ENCODE results near the gene STOX1. TPM values are rescaled to one million over a fixed set of nuclear protein-coding genes. Genes with fewer than 3 reads are reported as not detected.
"Not testable (repeated sequence)": the region's sequence is repeated elsewhere in the genome, so short reads cannot be mapped to it uniquely, and the experiment has no call there.

STOX1 gene
- total RNA-seq, 2 donors from 2014 or later, result 0.19 to 0.50 TPM

- no peaks in the 10 kb centered on the region for H3K27me3 Mint-ChIP-seq
- no peaks in the 10 kb centered on the region for H3K36me3 Mint-ChIP-seq
- H3K27ac Mint-ChIP-seq, result no peak overlapping the region
- DNase-seq (ENCODE audit: low spot score) (no peak), ATAC-seq (no peak)
- no peak overlapping the region for H3K4me3 Mint-ChIP-seq
- H3K4me1 Mint-ChIP-seq (ENCODE audit: low read depth in 2 of 2), result no peaks in the 10 kb centered on the region
- H3K9me3 Mint-ChIP-seq, result no peaks in the 10 kb centered on the region
Observed at GRCh38 chr10:68878496-68878895, 51.2 kb downstream of the STOX1 start.

- Mint-ChIP-seq H3K4me1 (ENCODE audit: low read depth in 2 of 2) (no peaks in the 10 kb centered on the region), H3K36me3 (no peaks in the 10 kb centered on the region), H3K27ac (no peak overlapping the region), H3K9me3 (no peaks in the 10 kb centered on the region), H3K4me3 (no peak overlapping the region), H3K27me3 (no peaks in the 10 kb centered on the region)
- no peak for ATAC-seq
- DNase-seq (ENCODE audit: low spot score), result no peak
Observed at GRCh38 chr10:68879628-68880027, 52.3 kb downstream of the STOX1 start.

GRCh38 chr10:68880181-68880580, 52.9 kb downstream of the STOX1 start:
- no peak for ATAC-seq
- no peak for DNase-seq (ENCODE audit: low spot score)
- Mint-ChIP-seq H3K27me3 (no peaks in the 10 kb centered on the region), H3K4me3 (no peak overlapping the region), H3K9me3 (no peaks in the 10 kb centered on the region), H3K4me1 (ENCODE audit: low read depth in 2 of 2) (no peaks in the 10 kb centered on the region), H3K27ac (no peak overlapping the region), H3K36me3 (no peaks in the 10 kb centered on the region)

- ATAC-seq, result no peak
- Mint-ChIP-seq H3K9me3 (no peaks in the 10 kb centered on the region), H3K4me3 (no peak overlapping the region), H3K4me1 (ENCODE audit: low read depth in 2 of 2) (peaks cover 6 to 9% of the 10 kb centered on the region in 2 donors), H3K27me3 (peaks cover 0 to 2% of the 10 kb centered on the region in 2 donors), H3K27ac (no peak overlapping the region), H3K36me3 (peaks cover 4% of the 10 kb centered on the region)
- no peak for DNase-seq (ENCODE audit: low spot score)
Observed at GRCh38 chr10:68895041-68895440, 67.7 kb downstream of the STOX1 start.

GRCh38 chr10:68897336-68897741, 70.0 kb downstream of the STOX1 start:
- H3K9me3 Mint-ChIP-seq, result no peaks in the 10 kb centered on the region
- H3K27ac Mint-ChIP-seq, result no peak overlapping the region
- no peak overlapping the region for H3K4me3 Mint-ChIP-seq
- H3K36me3 Mint-ChIP-seq, result peaks cover 9% of the 10 kb centered on the region
- ATAC-seq, result no peak
- H3K4me1 Mint-ChIP-seq (ENCODE audit: low read depth in 2 of 2), result peaks cover 18 to 25% of the 10 kb centered on the region in 2 donors
- no peak for DNase-seq (ENCODE audit: low spot score)
- peaks cover 0 to 2% of the 10 kb centered on the region in 2 donors for H3K27me3 Mint-ChIP-seq

- peaks cover 12% of the 10 kb centered on the region for H3K36me3 Mint-ChIP-seq
- H3K4me1 Mint-ChIP-seq (ENCODE audit: low read depth in 2 of 2), result peaks cover 28 to 36% of the 10 kb centered on the region in 2 donors
- H3K27ac Mint-ChIP-seq, result peak overlapping the region; percentile 98 to 100
- DNase-seq (ENCODE audit: low spot score), result no peak
- H3K9me3 Mint-ChIP-seq, result no peaks in the 10 kb centered on the region
- ATAC-seq, result no peak
- H3K27me3 Mint-ChIP-seq, result peaks cover 0 to 2% of the 10 kb centered on the region in 2 donors
- H3K4me3 Mint-ChIP-seq, result peak overlapping the region; percentile 21
Observed at GRCh38 chr10:68899186-68899745, 71.9 kb downstream of the STOX1 start.

GRCh38 chr10:68900427-68901104, 73.2 kb downstream of the STOX1 start:
- H3K27ac Mint-ChIP-seq, result peak overlapping the region; percentile 98 to 100
- peak overlapping the region; percentile 99 for H3K4me3 Mint-ChIP-seq
- no peaks in the 10 kb centered on the region for H3K9me3 Mint-ChIP-seq
- DNase-seq (ENCODE audit: low spot score) (no peak), ATAC-seq (peak in 1 of 2 donors; percentile 71)
- peaks cover 30 to 40% of the 10 kb centered on the region in 2 donors for H3K4me1 Mint-ChIP-seq (ENCODE audit: low read depth in 2 of 2)
- H3K36me3 Mint-ChIP-seq, result peaks cover 15% of the 10 kb centered on the region
- H3K27me3 Mint-ChIP-seq, result peaks cover 0 to 2% of the 10 kb centered on the region in 2 donors

- Mint-ChIP-seq H3K4me3 (peak within 1 kb of the TSS; percentile 99), H3K36me3 (peaks cover 18% of the 10 kb centered on the region), H3K27me3 (peaks cover 0 to 2% of the 10 kb centered on the region in 2 donors), H3K4me1 (ENCODE audit: low read depth in 2 of 2) (peaks cover 32 to 45% of the 10 kb centered on the region in 2 donors), H3K9me3 (no peaks in the 10 kb centered on the region), H3K27ac (peak within 1 kb of the TSS; percentile 98 to 100)
- DNase-seq (ENCODE audit: low spot score) (peak; percentile 98), ATAC-seq (peak; percentile 97 to 98)
Observed at GRCh38 chr10:68901105-68901927, 74.0 kb downstream of the STOX1 start, which contains the start of gene DDX50. TSS of gene DDX50 (plus strand) at chr10:68901315. CDS start at chr10:68901385, 70 bp downstream.

GRCh38 chr10:68902382-68902781, 75.1 kb downstream of the STOX1 start:
- Mint-ChIP-seq H3K27me3 (peaks cover 0 to 2% of the 10 kb centered on the region in 2 donors), H3K4me1 (ENCODE audit: low read depth in 2 of 2) (peaks cover 39 to 53% of the 10 kb centered on the region in 2 donors)

GRCh38 chr10:68924593-68924992, 97.3 kb downstream of the STOX1 start:
- peaks cover 6 to 12% of the 10 kb centered on the region in 2 donors for H3K4me1 Mint-ChIP-seq (ENCODE audit: low read depth in 2 of 2)
- H3K4me3 Mint-ChIP-seq, result no peak overlapping the region
- H3K27ac Mint-ChIP-seq, result no peak overlapping the region
- DNase-seq (ENCODE audit: low spot score), result no peak
- no peaks in the 10 kb centered on the region for H3K27me3 Mint-ChIP-seq
- ATAC-seq, result no peak
- H3K9me3 Mint-ChIP-seq, result no peaks in the 10 kb centered on the region
- H3K36me3 Mint-ChIP-seq, result peaks cover 10% of the 10 kb centered on the region

More at GRCh38 chr10:68902382-68902781, 75.1 kb downstream of the STOX1 start:
- Mint-ChIP-seq H3K4me3 (peak overlapping the region; percentile 99), H3K27ac (peak overlapping the region; percentile 98 to 100), H3K9me3 (no peaks in the 10 kb centered on the region), H3K36me3 (peaks cover 27% of the 10 kb centered on the region)
- DNase-seq (ENCODE audit: low spot score) (no peak), ATAC-seq (no peak)

- Mint-ChIP-seq H3K27me3 (no peaks in the 10 kb centered on the region), H3K9me3 (no peaks in the 10 kb centered on the region), H3K4me1 (ENCODE audit: low read depth in 2 of 2) (peaks cover 6 to 12% of the 10 kb centered on the region in 2 donors), H3K36me3 (peaks cover 16% of the 10 kb centered on the region), H3K4me3 (no peak overlapping the region), H3K27ac (no peak overlapping the region)
- no peak for DNase-seq (ENCODE audit: low spot score)
- no peak for ATAC-seq
Observed at GRCh38 chr10:68925489-68925888, 98.2 kb downstream of the STOX1 start.

- not testable (repeated sequence) for H3K27me3 Mint-ChIP-seq; H3K27ac Mint-ChIP-seq; ATAC-seq; H3K4me3 Mint-ChIP-seq; H3K9me3 Mint-ChIP-seq; DNase-seq (ENCODE audit: low spot score)
- Mint-ChIP-seq H3K4me1 (ENCODE audit: low read depth in 2 of 2) (peaks cover 6 to 12% of the 10 kb centered on the region in 2 donors), H3K36me3 (peaks cover 16% of the 10 kb centered on the region)
Observed at GRCh38 chr10:68929157-68929556, 101.8 kb downstream of the STOX1 start.

GRCh38 chr10:68929888-68930287, 102.6 kb downstream of the STOX1 start:
- H3K36me3 Mint-ChIP-seq, result peaks cover 11% of the 10 kb centered on the region
- not testable (repeated sequence) for ATAC-seq; H3K27me3 Mint-ChIP-seq; DNase-seq (ENCODE audit: low spot score); H3K4me3 Mint-ChIP-seq; H3K4me1 Mint-ChIP-seq (ENCODE audit: low read depth in 2 of 2); H3K9me3 Mint-ChIP-seq; H3K27ac Mint-ChIP-seq

- not testable (repeated sequence) for ATAC-seq; H3K9me3 Mint-ChIP-seq; H3K27me3 Mint-ChIP-seq; H3K4me3 Mint-ChIP-seq; DNase-seq (ENCODE audit: low spot score); H3K27ac Mint-ChIP-seq; H3K4me1 Mint-ChIP-seq (ENCODE audit: low read depth in 2 of 2)
- H3K36me3 Mint-ChIP-seq, result peaks cover 17% of the 10 kb centered on the region
Observed at GRCh38 chr10:68932860-68933259, 105.5 kb downstream of the STOX1 start.
